CD4-positive, alpha-beta T cell treated with Interleukin-2 at 100 ng/mL for 4 hours (primary cell): ENCODE results near the gene TMEM242.

ENCODE experiments used
- DNase-seq: peaks from one replicate; pipeline ENCODE4 v3.0.0-alpha.2; 2020; ENCODE audit warnings: low spot score

TMEM242 gene

DNA sequence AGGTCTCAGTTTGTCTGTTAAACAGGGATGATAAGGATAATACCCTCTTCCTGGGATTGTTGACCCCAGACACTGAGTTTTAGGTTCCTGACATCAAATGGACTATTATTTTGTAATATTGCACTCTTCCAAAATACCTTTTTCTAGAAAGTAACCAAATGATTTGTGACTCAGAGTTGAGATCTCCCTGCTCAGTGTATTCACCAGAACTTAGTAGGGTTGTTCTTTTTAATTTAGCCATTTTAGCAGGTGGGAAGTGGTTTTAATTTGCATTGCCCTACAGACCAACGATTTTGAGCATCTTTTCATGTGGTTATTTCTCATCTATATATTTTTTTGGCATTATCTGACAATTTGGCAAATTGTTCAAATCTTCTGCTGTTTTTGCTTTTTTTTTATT lies 75.1 kb downstream of the TMEM242 start:
- no peak for DNase-seq

DNA sequence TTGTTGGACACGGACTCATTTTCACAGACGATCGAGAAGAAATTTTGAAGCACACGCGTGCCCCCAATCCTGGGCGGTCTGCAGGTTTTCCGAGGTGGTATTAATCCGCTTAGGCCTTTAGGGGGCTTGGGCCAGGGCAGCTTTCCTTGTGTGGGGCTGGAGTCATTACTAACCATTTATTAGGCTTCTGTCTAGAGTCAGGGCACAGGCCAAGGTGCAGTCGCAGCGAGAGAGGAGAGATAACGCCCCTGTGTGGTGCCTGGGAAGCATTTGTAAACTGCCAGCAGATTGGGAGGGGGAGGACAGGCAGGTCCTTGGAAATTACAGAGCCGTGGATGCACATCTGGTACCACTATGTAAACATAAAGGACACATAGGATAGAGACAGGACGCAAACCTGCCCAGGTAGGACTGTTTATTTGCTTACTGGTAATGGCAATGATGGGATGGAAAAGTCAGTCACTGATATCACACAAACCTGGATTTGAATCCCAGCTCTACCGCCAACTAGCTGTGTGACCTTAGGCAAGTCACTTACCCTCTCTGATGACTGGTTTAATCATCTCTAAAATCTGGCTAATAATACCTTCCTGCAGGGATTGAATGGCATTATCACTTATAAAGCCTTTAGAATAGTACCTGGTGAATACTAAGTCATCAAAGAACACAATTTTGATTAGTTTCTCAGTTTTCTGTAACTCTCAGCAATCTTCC lies 76.4 kb downstream of the TMEM242 start:
- no peak for DNase-seq

DNA sequence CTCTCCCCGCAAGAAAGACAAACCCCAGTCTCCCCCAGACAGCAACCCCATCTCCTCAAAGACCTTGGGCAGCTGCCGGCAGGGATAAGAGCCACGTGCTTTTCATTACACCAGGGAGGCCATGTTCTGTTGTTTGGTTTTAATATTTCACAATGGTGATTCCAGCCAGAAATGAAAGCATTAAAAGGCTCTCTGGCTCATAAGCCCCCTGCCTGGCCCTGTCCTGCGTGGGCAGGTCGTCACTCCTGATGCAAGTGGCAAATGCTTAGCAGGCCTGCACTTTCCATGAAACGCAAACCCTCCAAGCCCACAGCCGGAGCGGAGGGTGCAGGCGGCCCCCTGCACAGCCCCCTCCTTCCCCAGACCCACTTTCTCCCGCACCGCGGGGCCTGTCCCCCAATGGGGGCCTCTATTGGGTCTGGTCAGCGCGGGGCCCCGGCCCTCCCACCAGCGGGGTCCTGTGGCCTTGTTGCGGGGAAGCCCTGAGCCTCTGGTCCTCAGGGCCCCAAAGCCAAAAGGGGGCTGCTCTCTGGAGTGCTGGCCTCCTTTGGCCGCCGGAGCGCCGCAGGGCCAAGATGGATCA lies 77.2 kb downstream of the TMEM242 start:
- DNase-seq, result no peak

DNA sequence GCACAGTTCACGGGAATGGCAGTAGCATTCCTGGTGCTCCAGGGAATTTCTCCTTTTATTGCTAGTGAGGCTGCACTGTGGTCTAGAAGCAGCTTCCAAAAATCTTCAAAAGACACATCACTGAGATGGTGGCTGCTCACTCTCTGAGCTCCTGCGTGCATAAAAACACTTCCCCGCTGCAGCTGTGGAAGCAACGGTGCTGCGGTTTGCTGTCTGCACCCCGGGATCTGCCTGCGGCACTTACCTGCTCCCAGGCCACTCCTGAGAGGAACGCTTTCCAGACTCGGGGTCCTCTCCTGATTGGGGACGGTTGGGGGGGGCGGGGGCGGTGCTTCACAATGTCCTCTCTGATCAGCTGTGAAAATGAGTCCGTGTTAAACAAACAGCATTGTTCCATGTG lies 77.9 kb downstream of the TMEM242 start:
- no peak for DNase-seq

DNA sequence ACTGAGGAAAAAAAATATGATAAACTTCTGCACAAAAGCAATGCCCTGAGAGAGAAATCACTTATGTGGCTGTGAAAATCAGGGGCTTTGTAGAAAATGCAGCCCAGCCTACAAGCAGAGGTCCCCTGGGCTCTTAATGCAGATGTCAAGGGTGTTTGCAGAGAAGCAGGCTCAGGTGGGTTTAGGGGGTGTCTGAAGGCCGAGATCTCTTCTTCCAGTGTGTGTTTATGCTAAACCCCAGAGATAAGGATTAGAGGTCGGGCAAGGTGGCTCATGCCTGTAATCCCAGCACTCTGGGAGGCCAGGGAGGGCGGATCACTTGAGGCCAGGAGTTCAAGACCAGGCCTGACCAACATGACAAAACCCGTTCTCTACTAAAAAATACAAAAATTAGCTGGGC lies 78.5 kb downstream of the TMEM242 start:
- DNase-seq, result no peak

DNA sequence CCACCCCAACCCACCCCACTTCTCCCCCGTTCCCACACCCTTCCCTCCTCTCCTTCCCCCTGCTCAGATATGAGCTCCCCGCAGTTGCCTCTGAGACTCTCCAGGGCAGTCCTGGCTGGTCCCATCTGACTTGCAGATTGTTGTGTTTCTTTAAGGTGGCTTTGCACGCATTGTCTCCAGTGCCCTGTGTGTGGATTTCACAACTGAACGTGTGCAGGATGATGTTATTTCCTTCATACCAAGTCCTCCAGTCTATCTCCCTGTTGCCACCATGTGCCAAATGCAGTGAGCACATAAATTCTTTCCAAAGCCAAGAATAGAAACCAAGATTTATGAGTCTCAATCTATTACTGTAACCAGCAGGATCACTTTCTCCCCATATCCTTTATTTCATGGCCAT lies 79.1 kb downstream of the TMEM242 start:
- no peak for DNase-seq

DNA sequence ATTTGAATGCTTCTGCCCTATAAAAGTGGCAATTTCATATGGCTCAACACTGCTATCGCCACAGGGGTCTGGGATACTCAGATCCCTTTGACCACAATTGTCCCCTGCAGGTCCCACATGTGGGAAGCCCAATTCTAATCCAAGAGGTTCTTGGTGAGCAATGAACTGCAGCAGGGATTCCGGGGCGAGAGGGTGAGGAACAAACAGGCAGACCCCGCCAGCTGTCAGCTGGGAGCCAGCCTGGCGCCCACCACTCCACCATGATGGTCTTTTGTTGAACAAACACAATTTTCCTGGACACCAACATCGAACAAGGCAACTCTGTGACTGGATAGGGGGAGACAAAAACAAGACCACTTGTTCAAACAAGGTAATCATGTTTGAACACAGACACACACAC lies 80.5 kb downstream of the TMEM242 start:
- DNase-seq, result no peak

DNA sequence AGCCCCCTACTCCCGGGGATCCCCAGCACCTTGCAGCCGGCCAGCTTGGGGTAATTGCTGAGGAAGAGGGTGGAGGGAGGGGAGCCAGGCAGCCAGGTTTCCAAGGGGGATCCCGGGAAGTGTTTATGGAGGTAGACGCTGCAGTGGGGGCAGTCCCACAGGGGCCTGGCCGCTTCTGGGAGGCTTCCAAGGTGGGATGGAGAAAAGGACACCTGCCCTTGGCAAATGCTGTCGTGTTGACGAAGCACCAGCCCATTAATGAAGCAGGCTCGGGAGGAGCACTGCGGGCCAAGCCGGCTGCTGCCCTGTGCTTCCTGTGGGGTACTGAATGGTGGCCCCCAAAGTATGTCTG lies 82.4 kb downstream of the TMEM242 start:
- no peak for DNase-seq

DNA sequence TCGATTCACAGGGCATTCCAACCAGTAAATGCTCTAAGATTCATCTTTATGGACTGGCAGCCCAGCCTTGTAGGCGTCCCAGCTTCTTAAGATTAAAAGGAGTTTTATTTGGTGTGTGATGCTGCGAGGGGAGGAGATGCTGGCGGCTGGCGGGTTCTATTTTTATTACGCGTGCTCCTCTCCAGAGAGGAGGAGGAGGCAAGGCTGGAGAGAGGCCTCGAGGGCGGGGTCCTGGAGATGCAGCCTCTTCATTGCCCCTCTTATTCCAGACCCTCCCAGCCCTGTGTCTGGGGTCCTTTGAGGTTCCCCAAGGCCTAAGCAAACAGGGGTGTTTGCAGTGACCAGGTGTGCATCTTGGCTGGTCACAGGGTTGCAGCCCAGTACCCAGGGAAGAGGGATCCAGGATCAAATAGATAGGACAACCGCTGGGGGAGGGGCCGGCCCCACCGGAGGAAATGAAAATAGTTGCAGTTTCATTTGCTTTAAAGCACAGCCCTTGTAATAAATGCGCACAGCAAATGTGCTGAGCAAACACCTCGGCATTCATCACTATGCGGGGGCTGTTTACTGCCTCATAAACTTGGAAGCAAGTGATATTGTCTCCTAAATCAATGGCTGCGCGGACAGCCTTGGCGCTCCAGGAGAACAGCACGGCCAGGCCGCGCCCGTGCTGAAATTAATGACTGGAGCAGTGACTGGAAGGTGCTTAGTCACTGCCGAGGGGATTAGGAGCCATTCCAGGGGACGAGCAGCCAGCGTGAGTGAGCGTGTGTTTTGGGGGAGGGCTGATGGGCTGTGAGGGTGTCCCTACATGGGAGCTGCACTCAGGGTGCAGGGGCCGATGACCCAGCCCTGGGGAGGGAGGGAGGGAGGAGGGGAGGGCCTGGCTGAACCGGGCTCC lies 83.0 kb downstream of the TMEM242 start:
- no peak for DNase-seq

DNA sequence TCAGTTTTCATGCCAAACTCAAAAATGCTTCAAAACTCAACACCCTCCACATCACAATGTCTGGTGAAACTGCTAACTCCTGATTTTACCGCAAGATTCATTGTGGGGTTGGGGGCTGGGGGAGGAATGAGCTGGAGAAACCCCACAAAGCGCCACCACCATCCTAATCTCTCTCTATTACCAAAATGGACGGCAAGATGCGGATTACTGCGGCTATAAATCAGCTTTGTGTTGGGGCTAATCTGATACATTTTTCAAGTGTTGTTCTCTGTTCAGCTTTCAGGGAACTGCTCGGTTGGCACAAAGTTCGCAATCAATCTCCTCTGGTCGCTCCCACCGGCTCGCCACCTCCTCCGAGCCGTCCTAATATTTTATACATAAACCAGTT lies 83.7 kb downstream of the TMEM242 start:
- DNase-seq, result no peak
